Pancreas (tissue), 10 donors: ENCODE measurements around the gene AURKB. TPM values are rescaled to one million over a fixed set of nuclear protein-coding genes. Genes with fewer than 3 reads are reported as not detected.

Source experiments
- ATAC-seq, 4 donors: fragments of 200-7000 bp; cut with Tn5 transposase; one replicate each; pipeline versions ENCODE4 v1.8.0 to v1.9.1; 2020; ENCODE audit warnings: mild to moderate bottlenecking in 4 of 4, moderate library complexity in 4 of 4
- DNase-seq, 6 donors: peaks; one replicate each; pipeline ENCODE4 v3.0.0-alpha.2; 2020
- FAIRE-seq: peaks from 2 replicates; lab custom pipeline; 2012; peaks lifted over from hg19 to GRCh38; lab: Jason Lieb, UNC
- H3K27ac ChIP-seq, 4 donors: fragments of 200-600 bp; sonication (generic); 1 replicate in 3 of 4; 2 replicates in 1 of 4; pipeline versions ENCODE4 v1.5.0 to v1.8.0; 2020
- H3K27me3 ChIP-seq, 4 donors: fragments of 200-600 bp; one replicate each; pipeline ENCODE4 v1.8.0; 2021
- H3K36me3 ChIP-seq, 3 donors: fragments of 200-600 bp; sonication (generic) in 1 of 3; one replicate each; pipeline versions ENCODE4 v1.5.0 to v1.8.0; 2020 to 2021
- H3K4me1 ChIP-seq, 3 donors: fragments of 200-600 bp; one replicate each; pipeline ENCODE4 v1.8.0; 2021
- H3K4me3 ChIP-seq, 4 donors: fragments of 200-600 bp; sonication (generic) in 2 of 4; one replicate each; pipeline versions ENCODE4 v1.5.0 to v1.8.0; 2020 to 2021
- H3K9me3 ChIP-seq, 4 donors: fragments of 200-600 bp; one replicate each; pipeline ENCODE4 v1.8.0; 2021
- WGBS, 2 donors: extraction: QIAGEN DNeasy Blood & Tissue Kit; methylation state at CpG; one replicate each; pipeline ENCODE4 v1.1.7; 2013; 5-methylcytosine and 5-hydroxymethylcytosine counted together
- intact Hi-C, 3 donors: fragments of 100-400 bp; cut with DNase I; formaldehyde crosslinking; loops; one replicate each; pipeline versions ENCODE4 v1.11.1 to v1.14.2; 2022
- polyA plus RNA-seq, 2 donors: library from polyadenylated mRNA; stranded (reverse); fragments of 200-250 nt; gene quantifications; one replicate each; pipeline ENCODE4 v1.2.3, GENCODE V29; 2013
- total RNA-seq, 6 donors: library from RNA; stranded (reverse); fragmentation: NEBNext Ultra II Directional in 4 of 6; extraction: Animal tissue kit (Norgen Biotek cat#: 25700) in 4 of 6; gene quantifications; one replicate each; pipeline versions ENCODE4 v1.2.1 to v1.2.4, GENCODE V29; 2021 to 2023
- TF ChIP-seq, protein P1 (sequence below), 4 donors: fragments of 200-600 bp; sonication (generic) in 3 of 4; IDR thresholded peaks; one replicate each; pipeline versions ENCODE4 v1.5.0 to v1.8.0; 2021; ENCODE audit warnings: antibody characterized with exemption in 4 of 4
- donor health status: healthy with polysubstance abuse.
- donor health status: DM: no; HTN: no; CAD: no; lungs with moderate emphysema.
- donor health status: DM: no; HTN: no; CAD: no.
- donor health status: control.
- donor health status: control.
- donor health status: Bipolar disorder and iron deficiency.
- donor health status: DM: yes; HTN: yes; CAD: no.
- donor health status: DM: no; HTN: no; CAD: no.
- donor health status: DM: no; HTN: no; CAD: no.
- donor health status: DM: yes; HTN: yes; CAD: no.

The AURKB gene
- total and polyA plus RNA-seq, 8 donors = 0.40 to 2.0 (median 0.72) TPM; not detected in 3

DNA sequence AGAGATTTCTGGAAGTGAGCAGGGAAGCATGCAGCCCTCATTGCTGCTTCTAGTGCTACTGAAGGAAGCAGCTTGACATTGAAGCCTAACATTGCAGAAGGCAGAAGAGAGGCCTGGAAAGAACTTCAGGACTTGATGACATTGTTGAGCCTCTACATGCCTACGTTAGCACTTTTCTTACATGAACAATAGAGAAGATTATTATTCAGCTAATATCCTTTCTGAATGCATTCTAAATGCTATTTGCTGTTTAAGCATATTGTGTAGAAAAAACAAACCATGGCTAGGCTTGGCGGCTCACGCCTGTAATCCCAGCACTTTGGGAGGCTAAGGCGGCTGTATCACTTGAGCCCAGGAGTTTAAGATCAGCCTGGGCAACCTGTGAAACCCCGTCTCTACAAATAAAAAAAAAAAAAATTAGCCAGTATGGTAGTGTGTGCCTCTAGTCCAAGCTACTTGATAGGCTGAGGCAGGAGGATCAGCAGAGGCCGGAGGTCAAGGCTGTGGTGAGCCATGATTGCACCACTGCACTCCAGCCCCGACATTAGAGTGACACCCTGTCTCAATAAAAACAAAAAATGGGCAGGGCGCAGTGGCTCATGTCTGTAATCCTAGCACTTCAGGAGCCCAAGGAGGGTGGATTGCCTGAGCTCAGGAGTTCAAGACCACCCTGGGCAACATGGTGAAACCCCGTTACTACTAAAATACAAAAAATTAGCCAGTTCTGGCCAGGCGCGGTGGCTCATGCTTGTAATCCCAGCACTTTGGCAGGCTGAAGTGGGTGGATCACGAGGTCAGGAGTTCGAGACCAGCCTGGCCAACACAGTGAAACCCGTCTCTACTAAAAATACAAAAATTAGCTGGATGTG lies 2.2 kb upstream of the AURKB start:
- WGBS, 2 donors = 78 to 80% methylated on average over 14 of the region's 14 CpGs
- no peaks in the 10 kb centered on the region for H3K4me1 ChIP-seq
- FAIRE-seq (no peak), ATAC-seq (no peak), DNase-seq (no peak)
- H3K9me3 ChIP-seq = no peaks in the 10 kb centered on the region
- H3K4me3 ChIP-seq = no peak overlapping the region
- TF ChIP-seq, protein P1, sequence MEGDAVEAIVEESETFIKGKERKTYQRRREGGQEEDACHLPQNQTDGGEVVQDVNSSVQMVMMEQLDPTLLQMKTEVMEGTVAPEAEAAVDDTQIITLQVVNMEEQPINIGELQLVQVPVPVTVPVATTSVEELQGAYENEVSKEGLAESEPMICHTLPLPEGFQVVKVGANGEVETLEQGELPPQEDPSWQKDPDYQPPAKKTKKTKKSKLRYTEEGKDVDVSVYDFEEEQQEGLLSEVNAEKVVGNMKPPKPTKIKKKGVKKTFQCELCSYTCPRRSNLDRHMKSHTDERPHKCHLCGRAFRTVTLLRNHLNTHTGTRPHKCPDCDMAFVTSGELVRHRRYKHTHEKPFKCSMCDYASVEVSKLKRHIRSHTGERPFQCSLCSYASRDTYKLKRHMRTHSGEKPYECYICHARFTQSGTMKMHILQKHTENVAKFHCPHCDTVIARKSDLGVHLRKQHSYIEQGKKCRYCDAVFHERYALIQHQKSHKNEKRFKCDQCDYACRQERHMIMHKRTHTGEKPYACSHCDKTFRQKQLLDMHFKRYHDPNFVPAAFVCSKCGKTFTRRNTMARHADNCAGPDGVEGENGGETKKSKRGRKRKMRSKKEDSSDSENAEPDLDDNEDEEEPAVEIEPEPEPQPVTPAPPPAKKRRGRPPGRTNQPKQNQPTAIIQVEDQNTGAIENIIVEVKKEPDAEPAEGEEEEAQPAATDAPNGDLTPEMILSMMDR (IDR thresholded peaks at IDR 0.05) = no peak
- intact Hi-C loops = no loop called here
- no peaks in the 10 kb centered on the region for H3K36me3 ChIP-seq
- H3K27me3 ChIP-seq = no peaks in the 10 kb centered on the region
- H3K27ac ChIP-seq = no peak overlapping the region

DNA sequence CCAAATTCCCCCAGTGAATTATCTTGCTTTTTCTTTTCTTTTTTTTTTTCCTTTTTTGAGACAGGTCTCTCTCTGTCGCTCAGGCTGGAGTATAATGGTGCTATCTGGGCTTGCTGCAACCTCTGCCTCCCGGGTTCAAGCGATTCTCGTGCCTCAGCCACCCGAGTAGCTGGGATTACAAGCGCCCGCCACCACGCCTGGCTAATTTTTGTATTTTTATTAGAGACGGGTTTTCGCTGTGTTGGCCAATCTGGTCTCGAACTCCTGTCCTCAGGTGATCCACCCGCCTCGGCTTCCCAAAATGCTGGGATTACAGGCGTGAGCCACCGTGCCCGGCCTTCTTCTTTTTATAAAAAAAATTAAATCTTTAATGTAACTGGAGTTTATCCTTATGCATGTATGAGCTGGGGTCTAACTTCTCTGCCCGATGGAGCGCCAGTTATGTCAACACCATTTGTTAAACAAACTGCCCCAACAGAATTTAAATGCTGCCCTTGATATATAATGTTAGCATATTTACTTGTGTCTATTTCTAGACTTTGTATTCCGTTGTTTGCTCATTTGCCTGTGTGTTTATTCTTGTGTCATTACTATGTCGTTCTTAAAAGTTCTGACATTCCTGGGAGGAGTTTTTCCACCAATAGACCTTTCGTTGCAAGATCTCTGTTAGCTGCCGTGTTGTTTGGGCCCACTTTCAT lies 535 bp upstream of the AURKB start:
- TF ChIP-seq, protein P1 (IDR thresholded peaks at IDR 0.05) = no peak
- Histone ChIP-seq H3K4me3 (peak overlapping the region in 3 of 4 donors; percentile 41 to 56 (median 44)), H3K4me1 (no peaks in the 10 kb centered on the region), H3K9me3 (no peaks in the 10 kb centered on the region), H3K27ac (peak overlapping the region in 2 of 4 donors; percentile 79 to 82), H3K27me3 (no peaks in the 10 kb centered on the region), H3K36me3 (no peaks in the 10 kb centered on the region)
- WGBS, 2 donors = 8 to 12% methylated on average over 22 of the region's 22 CpGs
- FAIRE-seq = no peak
- peak; percentile 33 to 52 (median 40) for ATAC-seq
- intact Hi-C loops = no loop called here
- no peak for DNase-seq

DNA sequence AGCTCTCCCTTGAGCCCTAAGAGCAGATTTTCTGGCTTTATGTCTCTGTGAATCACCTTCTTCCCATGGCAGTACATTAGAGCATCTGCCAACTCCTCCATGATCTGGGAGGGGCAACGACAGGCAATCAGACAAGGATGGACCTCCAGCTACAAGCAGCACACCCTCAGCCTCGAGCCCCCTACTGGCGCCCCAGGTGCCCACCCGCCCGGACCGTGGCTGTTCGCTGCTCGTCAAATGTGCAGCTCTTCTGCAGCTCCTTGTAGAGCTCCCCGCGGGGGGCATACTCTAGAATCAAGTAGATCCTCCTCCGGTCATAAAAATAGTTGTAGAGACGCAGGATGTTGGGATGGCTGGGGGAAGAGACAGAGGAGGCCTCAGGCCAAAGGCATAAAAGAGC lies 3.8 kb downstream of the AURKB start:
- Histone ChIP-seq H3K4me1 (no peaks in the 10 kb centered on the region), H3K9me3 (no peaks in the 10 kb centered on the region), H3K27ac (no peak overlapping the region), H3K4me3 (no peak overlapping the region), H3K36me3 (no peaks in the 10 kb centered on the region), H3K27me3 (no peaks in the 10 kb centered on the region)
- DNase-seq = no peak
- ATAC-seq = no peak
- TF ChIP-seq, protein P1 (IDR thresholded peaks at IDR 0.05) = no peak
- intact Hi-C loops = no loop called here
- WGBS, 2 donors = 90 to 91% methylated on average over 12 of the region's 12 CpGs
- FAIRE-seq = no peak

DNA sequence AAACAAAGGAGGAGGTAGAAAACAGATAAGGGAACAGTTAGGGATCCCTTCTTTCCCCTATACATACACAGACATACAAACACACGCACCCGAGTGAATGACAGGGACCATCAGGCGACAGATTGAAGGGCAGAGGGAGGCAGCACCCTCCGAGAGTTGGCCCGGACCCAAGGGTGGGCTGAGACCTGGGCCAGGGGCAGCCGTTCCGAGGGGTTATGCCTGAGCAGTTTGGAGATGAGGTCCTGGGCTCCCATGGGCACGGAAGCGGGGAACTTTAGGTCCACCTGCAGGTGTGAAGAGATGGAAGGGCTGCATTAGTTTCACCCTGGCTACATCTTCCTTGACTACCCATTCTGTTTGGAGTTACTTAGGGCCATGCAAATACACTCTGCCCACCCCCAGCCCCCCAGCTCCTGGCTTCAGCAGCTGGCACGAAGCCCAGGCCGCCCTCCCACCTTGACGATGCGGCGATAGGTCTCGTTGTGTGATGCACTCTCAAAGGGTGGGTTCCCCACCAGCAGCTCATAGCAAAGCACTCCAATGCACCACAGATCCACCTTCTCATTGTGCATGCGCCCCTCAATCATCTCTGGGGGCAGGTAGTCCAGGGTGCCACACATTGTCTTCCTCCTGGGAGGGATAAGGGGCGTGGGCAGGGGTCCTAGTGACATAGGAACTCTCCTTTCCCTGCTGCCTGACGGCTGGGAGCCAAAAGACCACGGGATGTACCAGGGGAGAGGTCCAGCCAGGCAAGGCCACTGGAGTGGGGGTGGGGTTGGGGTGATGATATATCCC lies 5.4 kb downstream of the AURKB start:
- intact Hi-C loops = no loop called here
- H3K4me3 ChIP-seq = no peak overlapping the region
- WGBS, 2 donors = 84 to 86% methylated on average over 19 of the region's 19 CpGs

More for the DNA sequence above, 5.4 kb downstream of the AURKB start:
- ATAC-seq (no peak), DNase-seq (no peak), FAIRE-seq (no peak)
- H3K36me3 ChIP-seq = no peaks in the 10 kb centered on the region
- H3K27me3 ChIP-seq = no peaks in the 10 kb centered on the region
- TF ChIP-seq, protein P1 (IDR thresholded peaks at IDR 0.05) = no peak
- no peak overlapping the region for H3K27ac ChIP-seq
- no peaks in the 10 kb centered on the region for H3K9me3 ChIP-seq
- H3K4me1 ChIP-seq = no peaks in the 10 kb centered on the region
